Ovary (tissue), 9 donors: ENCODE measurements around the gene CHRNA3. TPM values are rescaled to one million over a fixed set of nuclear protein-coding genes. Genes with fewer than 3 reads are reported as not detected.

Experiments
- DNase-seq, 5 donors: peaks; one replicate each; pipeline ENCODE4 v3.0.0-alpha.2; 2019 to 2020
- H3K27ac ChIP-seq, 2 donors: fragments of 200-600 bp; one replicate each; pipeline versions ENCODE4 v1.5.1 to v1.8.0; 2019 to 2022
- H3K27me3 ChIP-seq: fragments of 200-600 bp; one replicate; pipeline ENCODE4 v1.8.0; 2022
- H3K36me3 ChIP-seq: fragments of 200-600 bp; sonication (generic); one replicate; pipeline ENCODE4 v1.5.1; 2019
- H3K4me1 ChIP-seq: one replicate; pipeline ENCODE4 v1.8.1; 2013; ENCODE audit warnings: mild to moderate bottlenecking, moderate library complexity; ENCODE audit not compliant: insufficient read depth
- H3K4me3 ChIP-seq: fragments of 200-600 bp; sonication (generic); one replicate; pipeline ENCODE4 v1.5.1; 2017
- H3K9me3 ChIP-seq, 2 donors: fragments of 200-600 bp in 1 of 2; sonication (generic) in 1 of 2; one replicate each; pipeline versions ENCODE4 v1.5.1 to v1.8.1; 2013 to 2019; ENCODE audit warnings: mild to moderate bottlenecking in 1 of 2, moderate library complexity in 1 of 2
- EP300 ChIP-seq: sonication (generic); formaldehyde crosslinking; IDR thresholded peaks from one replicate; pipeline ENCODE4 v1.6.1; 2017; ENCODE audit warnings: antibody characterized with exemption
- POLR2A ChIP-seq: fragments of 450-650 bp; IDR thresholded peaks from one replicate; pipeline ENCODE4 v1.6.1; 2017; ENCODE audit warnings: antibody characterized with exemption, mild to moderate bottlenecking, moderate library complexity
- WGBS, 3 donors: extraction: QIAGEN DNeasy Blood & Tissue Kit in 1 of 3; methylation state at CpG; one replicate each; pipeline versions ENCODE4 v1.1.5 to v1.1.7; 2013 to 2017; 5-methylcytosine and 5-hydroxymethylcytosine counted together
- intact Hi-C, 4 donors: fragments of 100-400 bp; cut with DNase I; formaldehyde crosslinking; loops; one replicate each; pipeline versions ENCODE4 v1.11.0 to v1.15.1; 2022 to 2023
- polyA plus RNA-seq, 2 donors: library from polyadenylated mRNA; stranded (reverse); fragments of 200-250 nt in 1 of 2; fragments of 350-450 nt in 1 of 2; fragmentation: Illumina TruSeq in 1 of 2; extraction: RNeasy Lipid Tissue Mini Kit (QIAGEN cat#74804) in 1 of 2; gene quantifications; one replicate each; pipeline ENCODE4 v1.2.3, GENCODE V29; 2013 to 2014
- total RNA-seq, 7 donors: library from RNA; depleted of rRNA in 2 of 7; stranded (reverse); fragments of >200 nt in 2 of 7; fragmentation: NEBNext Ultra II Directional in 3 of 7; extraction: Animal tissue kit (Norgen Biotek cat#: 25700) in 3 of 7; gene quantifications; one replicate each; pipeline versions ENCODE4 v1.1.0 to v1.2.4, GENCODE V29; 2016 to 2023
- TF ChIP-seq, protein P1 (sequence below), 3 donors: fragments of 450-650 bp in 2 of 3; fragments of 200-600 bp in 1 of 3; IDR thresholded peaks; one replicate each; pipeline versions ENCODE4 v1.5.1 to v1.8.0; 2016 to 2022; ENCODE audit warnings: antibody characterized with exemption in 3 of 3, mild to moderate bottlenecking in 1 of 3
- donor health status: DM: no; HTN: no; CAD: no; lungs with moderate emphysema.
- donor health status: DM: no; HTN: no; CAD: no.
- donor health status: Bipolar disorder and iron deficiency.
- donor health status: DM: yes; HTN: yes; CAD: no.
- donor health status: DM: no; HTN: no; CAD: no.
- donor health status: DM: yes; HTN: yes; CAD: no.

Gene CHRNA3
- total and polyA plus RNA-seq, 9 donors: 0.22 to 0.27 TPM; not detected in 7

DNA sequence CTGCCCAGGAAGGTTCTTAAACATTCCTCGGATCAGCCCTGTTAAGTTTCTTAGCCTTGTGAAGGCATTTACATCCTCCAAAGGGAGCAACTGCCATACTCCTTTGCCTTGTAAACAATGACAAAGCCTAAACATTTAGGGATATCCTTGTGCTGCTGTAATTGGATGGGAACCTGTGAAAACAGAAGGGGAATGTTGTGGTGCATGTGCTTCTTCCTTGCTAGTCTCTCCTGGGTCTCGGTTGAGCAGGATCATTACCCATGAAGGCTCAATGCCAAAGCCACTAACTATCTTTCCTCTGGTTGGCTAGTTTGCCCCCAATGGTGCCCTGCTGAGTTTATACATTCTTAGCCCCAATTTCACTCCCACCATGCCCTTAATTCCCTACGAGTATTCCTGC is 17.3 kb downstream of the CHRNA3 start:
- Histone ChIP-seq H3K27ac (no peak overlapping the region), H3K36me3 (no peaks in the 10 kb centered on the region), H3K9me3 (peaks cover 0 to 3% of the 10 kb centered on the region in 2 donors), H3K4me3 (no peak overlapping the region), H3K4me1 (no peaks in the 10 kb centered on the region), H3K27me3 (no peaks in the 10 kb centered on the region)
- no peak for DNase-seq
- intact Hi-C loops: no loop called here
- no peak for TF ChIP-seq EP300
- TF ChIP-seq, protein P1, sequence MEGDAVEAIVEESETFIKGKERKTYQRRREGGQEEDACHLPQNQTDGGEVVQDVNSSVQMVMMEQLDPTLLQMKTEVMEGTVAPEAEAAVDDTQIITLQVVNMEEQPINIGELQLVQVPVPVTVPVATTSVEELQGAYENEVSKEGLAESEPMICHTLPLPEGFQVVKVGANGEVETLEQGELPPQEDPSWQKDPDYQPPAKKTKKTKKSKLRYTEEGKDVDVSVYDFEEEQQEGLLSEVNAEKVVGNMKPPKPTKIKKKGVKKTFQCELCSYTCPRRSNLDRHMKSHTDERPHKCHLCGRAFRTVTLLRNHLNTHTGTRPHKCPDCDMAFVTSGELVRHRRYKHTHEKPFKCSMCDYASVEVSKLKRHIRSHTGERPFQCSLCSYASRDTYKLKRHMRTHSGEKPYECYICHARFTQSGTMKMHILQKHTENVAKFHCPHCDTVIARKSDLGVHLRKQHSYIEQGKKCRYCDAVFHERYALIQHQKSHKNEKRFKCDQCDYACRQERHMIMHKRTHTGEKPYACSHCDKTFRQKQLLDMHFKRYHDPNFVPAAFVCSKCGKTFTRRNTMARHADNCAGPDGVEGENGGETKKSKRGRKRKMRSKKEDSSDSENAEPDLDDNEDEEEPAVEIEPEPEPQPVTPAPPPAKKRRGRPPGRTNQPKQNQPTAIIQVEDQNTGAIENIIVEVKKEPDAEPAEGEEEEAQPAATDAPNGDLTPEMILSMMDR (IDR thresholded peaks at IDR 0.05): no peak
- TF ChIP-seq POLR2A: no peak
- 53 to 65% (median 56%) methylated on average over 3 of the region's 3 CpGs for WGBS, 3 donors

DNA sequence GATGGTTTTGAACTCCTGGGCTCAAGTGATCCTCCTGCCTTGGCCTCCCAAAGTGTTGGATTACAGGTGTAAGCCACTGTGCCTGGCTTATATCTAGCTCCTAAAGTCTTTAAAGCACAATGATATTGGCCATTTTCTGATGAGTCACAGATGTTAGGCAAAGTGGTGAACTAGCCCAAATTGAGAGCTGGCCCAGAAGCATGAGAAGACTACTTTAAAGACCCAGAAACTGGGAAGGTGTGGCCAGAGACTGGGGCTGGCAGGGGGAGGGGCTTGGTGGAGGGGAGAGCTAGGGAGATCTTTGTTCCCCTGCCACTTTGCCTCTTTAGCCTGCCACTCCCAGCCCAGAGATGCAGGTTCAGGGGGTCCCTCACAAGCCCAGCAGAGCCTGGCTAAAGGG is 21.6 kb downstream of the CHRNA3 start:
- no peak overlapping the region for H3K27ac ChIP-seq
- no peak for DNase-seq

DNA sequence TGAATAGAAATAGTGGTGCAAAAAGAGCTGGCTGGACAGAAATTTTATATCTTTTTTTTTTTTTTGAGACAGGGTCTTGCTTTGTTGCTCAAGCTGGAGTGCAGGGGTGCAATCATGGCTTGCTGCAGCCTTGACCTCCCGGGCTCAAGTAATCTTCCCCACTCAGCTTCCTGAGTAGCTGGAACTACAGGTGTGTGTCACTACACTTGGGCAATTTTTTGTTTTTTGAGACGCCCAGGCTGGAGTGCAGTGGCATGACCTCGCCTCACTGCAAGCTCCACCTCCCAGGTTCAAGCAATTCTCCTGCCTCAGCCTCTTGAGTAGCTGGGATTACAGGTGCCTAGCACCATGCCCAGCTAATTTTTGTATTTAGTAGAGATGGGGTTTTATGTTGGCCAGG is 22.4 kb downstream of the CHRNA3 start:
- H3K27me3 ChIP-seq: no peaks in the 10 kb centered on the region
- TF ChIP-seq POLR2A (no peak), EP300 (no peak)
- TF ChIP-seq, protein P1 (IDR thresholded peaks at IDR 0.05): no peak
- H3K4me3 ChIP-seq: no peak overlapping the region
- H3K36me3 ChIP-seq: no peaks in the 10 kb centered on the region
- intact Hi-C loops: no loop called here
- no peaks in the 10 kb centered on the region for H3K4me1 ChIP-seq
- H3K27ac ChIP-seq: no peak overlapping the region
- no peaks in the 10 kb centered on the region for H3K9me3 ChIP-seq
- WGBS, 3 donors: 72 to 91% (median 76%) methylated on average over 3 of the region's 3 CpGs
- no peak for DNase-seq

More for the DNA sequence above, 21.6 kb downstream of the CHRNA3 start:
- Histone ChIP-seq H3K4me3 (no peak overlapping the region), H3K27me3 (no peaks in the 10 kb centered on the region), H3K4me1 (no peaks in the 10 kb centered on the region), H3K9me3 (no peaks in the 10 kb centered on the region), H3K36me3 (no peaks in the 10 kb centered on the region)
- intact Hi-C loops: no loop called here
- TF ChIP-seq POLR2A (no peak), EP300 (no peak)
- TF ChIP-seq, protein P1 (IDR thresholded peaks at IDR 0.05): no peak

DNA sequence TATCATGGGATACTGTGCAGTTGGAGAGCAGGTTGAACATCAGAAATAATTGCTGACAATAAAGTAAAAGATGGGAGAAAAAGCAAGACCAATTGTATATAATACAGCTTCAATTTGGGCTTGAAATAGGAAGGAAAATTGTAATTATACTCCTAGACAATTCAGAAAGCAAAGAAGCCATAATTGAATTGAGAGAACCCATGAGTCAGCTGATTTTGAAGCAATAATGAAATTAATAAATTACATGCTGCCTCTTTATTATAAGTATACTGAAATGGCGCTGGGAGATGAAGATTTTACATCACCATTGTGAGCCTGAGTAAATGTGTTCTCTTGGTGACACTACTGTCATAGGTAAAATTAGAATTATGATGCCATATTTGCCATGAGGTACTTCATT is 23.2 kb downstream of the CHRNA3 start:
- DNase-seq: no peak
- intact Hi-C loops: no loop called here
- Histone ChIP-seq H3K4me1 (no peaks in the 10 kb centered on the region), H3K9me3 (no peaks in the 10 kb centered on the region), H3K4me3 (no peak overlapping the region), H3K36me3 (no peaks in the 10 kb centered on the region), H3K27me3 (no peaks in the 10 kb centered on the region), H3K27ac (no peak overlapping the region)
- 93 to 97% (median 95%) methylated on average over 1 of the region's 1 CpG for WGBS, 3 donors
- no peak for TF ChIP-seq POLR2A
- TF ChIP-seq, protein P1 (IDR thresholded peaks at IDR 0.05): no peak
- no peak for TF ChIP-seq EP300

DNA sequence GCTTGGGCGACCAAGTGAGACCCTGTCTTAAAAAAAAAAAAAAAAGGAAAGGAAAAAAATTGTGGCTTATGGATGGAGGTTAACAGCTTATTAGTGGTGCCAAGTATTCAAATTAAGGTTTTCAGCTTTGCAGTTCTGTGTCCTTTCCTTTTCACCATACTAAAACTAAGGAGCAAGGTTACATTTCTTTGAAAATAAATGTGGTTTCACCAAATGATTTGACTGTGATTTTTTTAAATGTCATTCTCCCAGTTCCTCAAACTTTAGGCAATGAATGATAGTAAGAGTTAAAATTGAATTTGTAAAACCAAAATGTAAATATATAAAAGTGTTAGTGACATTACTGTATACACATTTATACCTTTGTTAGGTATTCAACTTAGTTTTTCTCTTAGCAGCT is 45.9 kb downstream of the CHRNA3 start:
- TF ChIP-seq, protein P1 (IDR thresholded peaks at IDR 0.05): no peak
- TF ChIP-seq POLR2A (no peak), EP300 (no peak)
- intact Hi-C loops: no loop called here
- 91 to 95% (median 93%) methylated on average over 1 of the region's 1 CpG for WGBS, 3 donors
- no peaks in the 10 kb centered on the region for H3K27me3 ChIP-seq
- no peaks in the 10 kb centered on the region for H3K9me3 ChIP-seq
- H3K4me1 ChIP-seq: no peaks in the 10 kb centered on the region
- no peak overlapping the region for H3K4me3 ChIP-seq
- no peak for DNase-seq
- H3K27ac ChIP-seq: no peak overlapping the region
- no peaks in the 10 kb centered on the region for H3K36me3 ChIP-seq
